Fibroblast of skin of left biceps (primary cell): ENCODE results near the gene KAZN.

Experiments used
- DNase-seq, 2 experiments: peaks; one replicate each; pipeline ENCODE4 v3.0.0-alpha.2; 2013; ENCODE audit warnings: low read depth in 2 of 2

The KAZN gene

DNA sequence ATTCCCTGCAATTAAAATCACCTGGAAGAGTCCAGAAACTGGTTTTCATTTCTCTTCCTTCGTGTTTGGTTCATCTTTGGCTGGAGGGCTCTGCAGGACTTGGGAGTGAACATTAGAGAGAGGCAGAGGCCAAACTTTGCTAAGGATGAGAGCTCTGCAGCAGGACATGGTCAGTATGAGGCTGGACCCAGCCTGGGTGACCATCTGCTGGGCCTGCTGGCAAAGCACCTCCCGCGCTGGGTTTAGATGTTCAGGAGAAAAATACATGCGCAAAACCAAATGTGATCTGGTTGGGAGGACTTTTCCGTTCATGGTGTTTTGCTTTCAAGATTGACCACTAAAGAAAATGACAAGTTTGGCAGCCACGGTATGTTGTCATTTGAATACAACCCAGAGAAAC is 15.9 kb downstream of the KAZN start:
- DNase-seq, result no peak

DNA sequence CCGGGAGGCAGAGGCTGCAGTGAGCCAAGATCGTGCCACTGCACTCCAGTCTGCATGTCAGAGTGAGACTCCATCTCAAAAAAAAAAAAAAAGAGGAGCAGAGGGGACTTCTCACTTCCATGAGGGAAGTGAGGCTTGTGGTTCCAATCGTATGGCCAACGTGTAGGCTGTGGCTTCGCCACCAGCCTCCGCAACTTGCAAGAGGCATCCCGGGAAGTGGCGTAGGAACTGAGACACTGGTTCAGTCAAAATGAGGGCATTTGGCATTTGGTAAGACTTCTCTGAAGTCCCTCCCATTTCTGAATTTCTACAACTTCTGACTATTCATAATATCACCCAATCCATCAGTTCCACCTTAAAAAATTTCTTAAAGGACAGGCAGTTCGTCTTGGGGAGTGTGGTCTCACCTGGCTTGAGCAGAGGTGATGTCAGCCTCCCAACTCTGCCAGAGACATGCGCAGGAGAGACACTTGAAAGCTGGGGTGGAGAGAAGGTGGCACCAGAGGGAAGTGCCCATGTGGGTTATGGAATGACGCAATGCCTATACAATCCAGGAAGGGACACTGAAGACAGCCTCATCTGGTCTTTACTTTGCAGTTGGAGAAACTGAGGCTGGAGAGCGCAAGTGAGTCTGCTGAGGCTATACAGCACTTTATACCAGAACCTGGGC is 17.2 kb downstream of the KAZN start:
- no peak for DNase-seq

DNA sequence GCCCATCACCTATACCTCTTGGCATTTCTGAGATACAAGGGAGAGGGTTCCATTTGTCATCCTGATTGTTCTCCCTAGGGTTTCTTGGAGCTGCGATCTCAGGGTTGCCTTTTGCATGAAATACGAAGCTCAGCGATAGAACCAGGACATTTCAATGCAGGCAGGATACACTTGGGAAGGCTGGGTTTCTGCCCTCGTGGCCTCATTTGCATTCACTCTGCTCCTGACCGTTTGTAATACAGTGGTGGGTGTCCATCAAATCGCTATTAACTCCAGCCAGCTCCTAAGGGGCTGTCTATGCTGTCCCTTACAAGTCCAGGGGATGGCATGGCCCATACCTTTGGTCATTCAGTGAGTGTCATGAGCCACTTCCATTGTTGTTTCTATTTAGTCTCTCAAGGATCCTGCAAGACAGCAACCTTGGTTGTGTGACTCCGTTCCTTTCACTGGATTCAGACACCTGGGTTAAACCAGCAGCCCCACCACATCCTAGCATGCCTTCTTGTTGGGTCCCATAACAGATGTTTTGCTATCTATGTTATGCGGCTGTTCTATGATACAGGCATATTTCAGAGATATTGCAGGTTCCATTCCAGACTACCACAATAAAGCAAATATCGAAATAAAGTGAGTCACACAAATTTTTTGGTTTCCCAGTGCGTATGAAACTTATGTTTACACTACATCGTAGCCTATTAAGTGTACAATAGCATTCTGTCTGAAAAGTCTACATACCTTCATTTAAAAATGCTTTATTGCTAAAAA is 18.3 kb downstream of the KAZN start:
- no peak for DNase-seq

DNA sequence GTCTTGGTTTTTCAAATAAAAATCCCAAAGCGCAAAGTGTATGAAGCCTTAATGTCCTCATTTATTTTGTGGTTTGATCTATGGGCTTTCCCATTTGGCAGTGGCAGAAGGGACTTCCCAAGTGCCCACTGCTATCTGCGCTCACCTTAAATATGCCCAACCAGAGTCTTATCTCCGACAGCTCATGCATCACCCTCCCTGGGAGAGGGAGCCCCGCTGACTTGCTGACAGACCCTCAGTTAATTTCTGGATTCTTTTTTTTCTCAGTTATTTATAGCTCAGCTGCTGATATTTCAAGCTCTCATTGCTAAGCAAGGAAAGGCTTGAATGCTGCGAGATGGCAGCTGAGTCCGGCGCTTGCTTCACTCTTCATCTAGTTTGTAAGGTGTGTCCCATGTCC is 19.3 kb downstream of the KAZN start:
- no peak for DNase-seq

DNA sequence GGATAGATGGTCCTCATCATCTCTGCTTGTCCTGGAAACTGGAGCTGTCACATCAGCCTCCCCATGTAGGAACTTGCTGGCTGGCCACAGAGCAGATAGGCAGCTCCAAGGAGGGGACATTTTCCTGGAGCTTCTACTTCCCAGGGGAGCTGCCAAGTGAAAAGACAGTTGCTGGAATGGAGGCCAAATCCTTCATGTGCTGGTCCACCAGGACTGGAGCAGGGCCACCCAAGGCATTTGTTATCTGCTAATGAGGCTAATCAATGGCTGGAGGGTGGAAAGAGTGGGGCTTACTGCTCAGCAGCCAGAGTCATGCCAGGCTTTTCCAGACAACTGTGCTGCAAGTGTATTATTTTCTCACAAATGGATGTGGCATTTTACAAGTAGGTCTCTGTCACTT is 22.5 kb downstream of the KAZN start:
- no peak for DNase-seq

DNA sequence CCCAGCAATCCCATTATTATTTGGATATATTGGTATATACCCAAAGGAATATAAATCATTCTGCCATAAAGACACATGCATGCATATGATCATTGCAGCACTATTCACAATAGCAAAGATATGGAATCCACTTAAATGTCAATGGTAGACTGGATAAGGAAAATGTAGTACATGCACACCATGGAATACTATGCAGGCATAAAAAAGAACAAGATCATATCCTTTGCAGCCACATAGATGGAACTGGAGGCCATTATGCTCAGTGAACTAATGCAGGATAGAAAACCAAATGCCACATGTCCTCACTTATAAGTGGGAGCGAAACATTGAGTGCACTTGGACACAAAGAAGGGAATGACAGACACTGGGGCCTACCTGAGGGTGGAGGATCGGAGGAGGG is 24.6 kb downstream of the KAZN start:
- DNase-seq, result no peak

DNA sequence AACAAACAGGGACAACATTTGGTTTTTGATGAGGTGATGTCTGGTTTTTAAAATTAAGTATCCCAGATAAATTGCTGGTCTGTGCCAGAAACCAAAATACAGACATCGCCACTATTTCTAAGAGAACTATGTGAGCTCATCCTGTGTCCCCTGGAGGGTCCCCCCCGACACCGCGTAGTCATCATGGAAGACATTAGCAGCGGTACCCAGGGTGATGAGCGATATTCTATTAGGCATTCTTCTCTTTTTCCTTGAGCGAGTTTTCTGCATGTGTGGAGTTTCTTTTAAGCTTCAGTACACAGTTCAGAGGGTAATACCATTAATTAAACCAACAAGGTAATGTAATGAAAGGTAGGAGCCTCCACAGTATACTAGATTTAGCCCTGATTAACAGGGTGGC is 26.5 kb downstream of the KAZN start:
- no peak for DNase-seq

DNA sequence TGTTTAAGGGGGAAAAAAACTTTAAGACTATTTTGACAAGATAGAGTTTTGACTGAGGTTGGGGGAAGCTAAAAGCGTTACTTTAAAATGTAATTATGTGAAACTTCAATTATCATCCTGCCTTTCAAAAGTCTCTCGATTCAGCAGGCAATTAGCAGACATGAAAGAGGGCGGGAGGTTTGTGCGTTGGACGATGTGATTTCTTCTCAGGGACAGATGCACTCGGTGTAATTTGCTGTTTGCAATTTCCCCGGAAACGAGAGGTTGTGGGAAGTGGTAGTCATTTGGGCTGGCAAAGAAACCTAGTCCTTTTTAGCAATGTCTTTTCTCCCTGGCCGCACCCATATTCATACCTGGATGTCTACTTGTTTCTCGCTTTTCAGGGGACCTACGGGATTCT is 27.1 kb downstream of the KAZN start:
- no peak for DNase-seq

DNA sequence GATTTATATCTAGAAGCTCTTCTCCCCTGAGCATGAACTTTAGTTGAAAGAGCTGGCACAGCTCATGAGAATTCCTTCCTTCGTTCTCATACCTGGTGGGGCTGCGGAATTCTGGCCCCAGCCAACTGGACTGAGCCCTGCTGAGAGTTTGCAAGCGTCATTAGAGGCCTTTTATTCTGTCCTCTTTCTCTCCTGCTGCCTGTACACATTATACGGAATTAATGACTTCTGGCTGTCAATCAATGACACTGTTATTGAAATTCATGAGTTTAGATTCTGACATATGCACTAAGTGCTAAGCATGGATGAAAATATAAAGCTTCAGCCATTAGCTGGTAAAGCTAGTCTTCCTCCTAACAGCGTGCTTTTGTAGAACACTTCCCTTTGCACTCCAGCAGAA is 27.5 kb downstream of the KAZN start:
- DNase-seq, result no peak

DNA sequence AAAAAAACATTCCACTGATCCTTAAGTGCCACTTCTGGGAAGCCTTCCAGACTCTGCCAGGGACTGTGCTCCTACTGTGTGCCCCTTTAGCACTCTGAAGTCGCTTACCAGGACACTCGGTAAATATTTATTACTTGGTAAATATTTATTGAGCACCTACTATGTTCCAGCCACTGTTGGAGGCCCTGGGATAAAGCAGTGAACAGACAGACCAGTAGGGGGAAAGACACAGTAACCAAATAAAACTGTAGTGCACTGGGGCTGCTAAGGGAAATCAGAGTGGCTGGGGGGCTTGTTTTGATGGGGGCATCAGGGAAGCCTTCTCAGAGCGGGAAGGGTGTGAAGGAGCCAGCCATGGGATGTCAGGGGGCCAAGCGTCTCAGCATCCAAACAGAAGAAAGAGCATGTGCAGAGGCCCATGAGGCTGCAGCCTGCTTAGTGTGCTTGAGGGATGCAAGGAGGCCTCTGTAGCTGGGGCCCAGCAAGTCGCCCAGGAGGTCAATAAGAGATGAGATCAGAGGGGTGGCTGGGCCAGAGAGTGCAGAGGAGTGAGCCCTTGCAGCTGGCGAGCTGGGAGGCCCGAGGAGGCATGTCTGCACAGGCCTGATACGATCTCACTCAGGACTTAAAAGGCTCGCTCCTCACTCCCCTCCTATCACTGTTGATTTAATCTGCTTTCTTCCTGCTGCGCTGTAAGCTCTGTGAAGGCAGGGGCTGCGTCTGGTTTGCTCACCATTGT is 28.6 kb downstream of the KAZN start:
- DNase-seq, result no peak

DNA sequence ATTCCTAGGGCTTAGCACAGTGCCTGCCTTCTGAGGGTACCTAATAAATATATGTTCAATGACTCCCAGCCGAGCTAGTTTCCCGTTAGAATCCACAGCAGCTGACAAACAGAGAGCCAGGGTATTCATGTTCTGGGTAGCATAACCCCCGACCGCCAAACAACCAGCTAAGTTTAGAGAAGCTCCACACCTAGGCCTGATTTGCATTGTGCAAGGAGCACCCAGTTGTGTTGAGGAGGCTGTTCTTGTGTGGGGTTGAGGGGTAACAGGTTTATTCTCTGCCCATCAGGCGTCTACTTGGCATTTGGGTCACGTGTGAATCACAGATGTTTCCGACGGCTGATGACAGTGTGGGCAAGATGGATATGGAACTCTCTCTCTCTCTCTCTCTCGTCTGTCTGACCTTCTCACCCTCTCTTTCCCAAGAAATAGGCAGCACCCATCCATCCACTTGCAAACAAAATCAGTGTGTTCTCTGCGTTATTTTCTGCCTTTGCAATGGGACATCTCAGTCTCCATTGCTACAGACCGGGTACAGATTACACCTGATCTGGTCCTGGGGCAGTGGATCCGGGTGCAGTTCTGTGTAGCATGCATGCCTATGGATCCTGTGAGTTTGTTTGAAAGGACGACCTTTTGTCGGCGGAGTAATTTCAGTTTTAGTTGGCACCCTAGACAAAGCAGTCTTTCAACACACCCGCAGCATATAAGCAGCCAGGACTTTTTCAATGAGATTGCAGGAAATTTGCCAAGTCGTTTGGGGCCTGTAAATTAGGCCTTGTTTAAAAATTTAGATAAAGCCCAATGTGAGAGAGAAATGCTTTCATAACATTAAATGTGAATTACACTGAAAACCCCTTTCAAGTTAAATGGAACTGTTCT is 29.4 kb downstream of the KAZN start:
- no peak for DNase-seq

DNA sequence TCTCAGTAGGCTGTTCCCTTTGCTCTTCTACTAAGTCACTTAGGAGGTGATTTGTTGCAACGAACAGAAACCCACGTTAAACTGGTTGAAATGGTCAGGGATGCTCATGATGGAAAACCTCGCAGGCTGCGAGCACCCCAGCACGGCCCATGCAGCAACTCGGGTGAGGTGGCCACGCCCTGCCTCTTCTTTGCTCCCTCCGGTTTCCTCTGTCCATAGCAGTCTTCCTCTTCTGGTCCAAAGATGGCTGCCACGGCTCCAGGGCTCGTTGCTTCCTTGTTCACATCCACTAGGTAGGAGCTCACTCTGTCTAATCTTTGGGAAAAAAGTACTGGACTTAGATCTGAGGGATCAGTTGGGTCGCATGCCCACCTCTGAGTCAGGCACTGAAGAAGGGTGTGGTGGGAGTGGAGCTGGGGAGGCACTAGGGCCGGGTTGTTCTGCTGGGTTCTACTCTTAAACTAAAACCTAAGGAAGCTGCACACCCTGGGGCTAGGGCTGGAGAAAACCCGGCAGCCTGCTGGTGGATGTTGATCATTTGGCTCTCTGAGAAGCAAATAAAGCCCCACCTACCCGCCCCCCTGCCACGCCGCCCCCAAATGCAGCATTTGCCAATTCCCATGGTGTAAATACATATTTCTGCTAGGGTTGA is 31.0 kb downstream of the KAZN start:
- DNase-seq, result no peak

DNA sequence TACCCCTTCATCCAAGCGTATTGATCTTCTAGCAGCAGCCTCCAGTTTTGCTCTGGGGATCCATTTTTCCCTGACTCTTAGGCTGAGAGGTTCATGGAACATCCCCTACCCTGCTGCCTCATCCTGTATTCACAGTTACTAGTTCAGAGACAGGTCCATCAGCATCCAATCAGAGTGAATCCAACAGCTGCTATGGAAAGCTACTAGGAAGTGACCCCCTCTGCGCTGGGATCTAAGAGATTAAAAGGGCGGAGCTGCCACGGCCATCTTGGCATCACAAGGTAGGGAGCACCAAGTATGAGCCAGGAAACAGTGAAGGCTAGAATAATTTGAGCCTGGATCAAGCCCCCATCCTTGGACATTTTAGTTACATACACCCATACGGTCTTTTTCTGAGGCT is 32.5 kb downstream of the KAZN start:
- no peak for DNase-seq

DNA sequence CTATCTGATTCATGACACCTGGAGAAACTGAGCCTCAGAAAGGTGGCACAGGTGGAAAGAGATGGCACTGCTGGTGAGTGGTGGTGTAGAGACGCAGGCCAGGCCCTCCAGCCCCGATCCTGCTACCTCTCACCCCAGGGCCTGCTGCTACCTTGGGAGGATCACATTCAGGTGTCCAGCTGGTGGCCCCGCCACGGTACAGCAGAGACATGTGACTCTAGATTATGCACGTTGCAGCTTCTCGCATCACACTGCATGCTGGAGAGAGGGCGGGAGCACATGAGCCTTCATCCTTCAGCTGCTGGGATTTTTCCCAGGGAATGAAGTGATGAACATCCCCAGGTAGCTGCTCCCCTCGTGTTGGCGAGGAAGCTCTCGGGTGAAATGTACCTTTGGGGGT is 32.9 kb downstream of the KAZN start:
- no peak for DNase-seq

DNA sequence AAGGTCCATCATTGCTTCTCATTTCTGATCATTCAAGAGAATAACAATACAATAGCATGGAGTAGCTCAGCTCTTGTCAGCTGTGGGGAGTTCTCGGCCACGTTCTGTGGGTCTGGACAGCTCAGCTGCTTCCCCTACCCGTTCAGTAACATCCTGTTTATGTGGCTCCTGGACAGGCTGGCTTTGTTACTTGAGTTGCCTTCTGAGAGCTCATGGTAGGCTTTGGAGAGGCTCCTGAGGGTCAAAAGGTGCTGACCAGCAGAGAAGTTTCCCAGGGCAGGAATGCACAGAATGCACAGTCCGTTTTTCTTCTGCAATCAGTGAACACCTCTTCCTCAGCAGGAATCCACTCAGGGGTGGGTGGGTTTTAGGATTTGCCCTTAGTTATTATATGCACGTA is 36.0 kb downstream of the KAZN start:
- no peak for DNase-seq

DNA sequence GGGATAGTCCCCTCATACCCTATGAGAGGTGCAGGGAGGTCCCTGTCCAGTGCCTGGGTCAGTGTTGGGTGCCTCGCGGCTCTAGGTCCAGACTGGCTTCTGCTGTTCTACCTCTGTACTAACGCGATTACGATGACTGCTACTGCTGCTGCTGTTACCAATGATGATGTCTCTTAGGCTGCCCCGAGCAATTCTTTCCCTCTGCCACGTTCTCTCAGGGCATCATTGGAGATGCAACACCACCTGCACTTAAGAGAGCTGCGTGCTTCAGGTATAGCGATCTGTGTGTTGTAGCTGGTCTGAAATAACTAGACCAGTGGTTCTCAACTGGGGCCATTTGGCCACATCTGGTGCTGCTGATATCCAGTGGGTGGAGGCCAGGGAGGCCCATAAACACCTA is 36.9 kb downstream of the KAZN start:
- no peak for DNase-seq

DNA sequence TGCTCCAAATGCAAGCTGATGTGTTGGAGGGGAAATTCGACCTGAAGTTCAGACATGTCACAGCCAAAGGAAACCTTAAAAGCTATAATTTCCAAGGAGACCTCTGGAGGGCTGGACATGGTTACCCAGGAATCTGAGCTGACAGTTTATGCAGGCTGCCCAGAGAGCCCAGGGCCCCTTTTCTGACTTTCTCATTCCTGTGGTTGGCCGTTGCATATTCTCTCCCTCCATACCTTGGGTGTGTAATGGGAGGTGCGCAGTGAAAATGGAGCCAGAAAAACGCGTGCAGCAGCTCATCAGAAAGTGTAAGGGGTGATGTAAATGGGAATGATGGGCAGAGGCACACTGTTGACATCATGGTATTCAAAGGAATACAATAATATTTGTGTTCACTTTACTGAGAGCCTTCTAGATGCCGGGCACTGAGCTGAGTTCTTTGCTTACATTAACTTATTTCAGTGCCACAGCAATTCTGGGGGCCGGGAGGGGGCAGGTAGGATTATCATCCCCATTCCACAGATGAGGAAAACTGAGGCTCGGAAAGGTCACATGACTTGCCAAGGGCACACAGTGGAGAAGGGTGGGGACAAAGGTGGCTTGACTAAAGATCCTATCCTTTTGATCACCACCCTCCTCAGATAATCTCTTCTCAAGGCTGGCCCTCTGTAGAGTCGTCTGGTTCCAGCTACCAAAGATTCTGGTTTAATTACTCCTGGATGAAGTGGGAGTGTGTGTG is 38.6 kb downstream of the KAZN start:
- no peak for DNase-seq

DNA sequence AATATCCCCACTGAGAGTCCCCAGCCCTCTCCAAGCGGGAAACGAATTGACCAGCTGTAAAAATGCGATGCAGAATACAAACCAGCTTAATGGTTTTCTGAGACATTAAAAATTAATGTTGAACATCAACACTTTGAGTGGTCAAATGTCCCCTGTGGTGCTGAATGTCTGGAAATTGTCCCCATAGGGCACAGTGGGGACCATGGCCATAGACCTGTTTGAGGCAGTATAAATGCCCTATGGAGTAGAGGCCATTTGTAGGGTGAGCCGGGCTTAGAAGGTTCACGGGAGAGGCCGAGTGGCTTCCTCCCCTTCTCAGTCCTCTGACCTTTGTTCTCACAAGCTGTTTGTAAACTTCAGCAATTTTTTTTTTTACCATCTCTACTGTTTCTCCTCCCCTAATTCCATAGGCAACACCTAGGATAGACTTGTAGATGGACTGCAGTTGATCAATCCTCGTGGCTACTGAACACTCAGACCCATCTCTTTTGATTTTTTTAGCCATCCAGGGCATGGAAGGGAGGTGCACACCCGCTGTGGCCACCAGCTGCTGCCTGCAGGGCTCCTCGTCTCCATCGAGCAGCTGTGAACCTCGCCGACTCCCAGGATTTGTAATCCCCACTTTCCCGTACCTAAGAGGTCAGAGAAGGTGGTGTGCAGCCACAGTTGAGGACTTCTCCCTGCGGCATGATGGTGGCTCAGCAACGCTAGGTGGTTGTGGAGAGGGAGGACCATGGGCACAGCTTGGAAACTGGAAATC is 41.0 kb downstream of the KAZN start:
- DNase-seq, result no peak

DNA sequence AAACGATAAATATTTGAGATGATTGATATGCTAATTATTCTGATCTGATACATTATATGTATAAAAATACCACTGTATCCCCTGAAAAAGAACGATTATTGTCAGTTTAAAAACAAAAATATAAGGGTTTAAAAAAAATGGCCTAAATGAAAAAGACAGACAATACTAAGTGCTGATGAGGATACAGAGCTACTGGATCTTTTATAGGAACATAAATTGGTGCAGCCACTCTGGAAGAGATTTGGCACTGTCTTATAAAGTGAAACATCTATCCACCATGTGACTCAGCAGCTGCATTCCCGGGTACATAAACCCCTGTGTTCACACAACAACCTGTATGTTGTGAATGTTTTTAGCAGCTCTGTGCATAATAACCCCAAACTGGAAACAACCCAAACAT is 44.2 kb downstream of the KAZN start:
- no peak for DNase-seq

DNA sequence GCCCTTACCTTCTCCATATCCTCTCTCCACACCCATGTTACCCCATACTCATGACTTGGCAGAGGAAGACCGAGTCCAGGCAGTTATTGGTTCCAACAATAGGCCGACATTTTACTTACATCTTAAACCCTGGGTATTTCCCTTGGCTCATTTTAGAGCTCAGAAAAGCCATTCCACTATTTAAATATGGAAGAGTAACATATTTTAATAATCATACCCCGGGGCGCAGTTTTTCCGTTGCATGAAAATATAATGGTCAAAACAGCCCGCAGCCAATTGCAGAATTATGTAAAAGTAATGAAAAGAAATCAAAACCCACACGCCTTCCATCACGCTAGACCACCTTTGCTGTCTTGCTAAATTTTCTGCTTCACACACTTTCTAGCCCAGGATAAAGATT is 48.5 kb downstream of the KAZN start:
- no peak for DNase-seq
